Vagina (tissue), 2 donors: ENCODE measurements around the gene AK1.

ENCODE experiments used
- CTCF ChIP-seq, 3 experiments: fragments of 450-650 bp in 2 of 3; fragments of 200-600 bp in 1 of 3; sonication (generic) in 1 of 3; IDR thresholded peaks; one replicate each; pipeline ENCODE4 v1.5.1; 2017 to 2019; ENCODE audit warnings: antibody characterized with exemption in 3 of 3, mild to moderate bottlenecking in 2 of 3, moderate library complexity in 2 of 3
- POLR2AphosphoS5 ChIP-seq, 2 donors: sonication (generic); formaldehyde crosslinking; IDR thresholded peaks; one replicate each; pipeline ENCODE4 v1.9.0; 2017; ENCODE audit warnings: antibody characterized with exemption in 2 of 2, mild to moderate bottlenecking in 2 of 2, low read depth in 1 of 2; ENCODE audit not compliant: insufficient read depth in 1 of 2

DNA sequence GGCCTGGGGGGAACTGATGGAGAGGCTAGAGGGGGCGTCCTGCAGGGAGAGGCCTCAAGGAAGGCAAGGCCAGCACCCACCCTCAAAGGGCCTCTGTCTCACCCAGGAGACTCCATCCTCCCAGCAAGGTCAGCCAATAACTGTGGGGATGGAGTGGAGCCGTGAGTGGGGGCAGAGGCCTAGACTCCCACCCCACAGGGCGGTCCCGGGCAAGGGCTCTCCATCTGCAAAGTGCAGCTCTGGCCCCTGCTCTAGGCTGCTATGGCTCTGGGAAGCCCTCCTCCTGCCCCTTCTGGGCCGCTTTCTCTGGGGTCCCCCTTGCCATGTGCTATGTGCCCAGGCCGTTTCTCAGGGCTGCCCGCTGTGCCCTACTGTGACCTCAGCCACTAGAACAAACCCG is 60.7 kb downstream of the AK1 start:
- TF ChIP-seq CTCF (IDR thresholded peaks at IDR 0.05): no peak
- TF ChIP-seq POLR2AphosphoS5 (IDR thresholded peaks at IDR 0.05; ENCODE audit: insufficient read depth in 1 of 2, low read depth in 1 of 2): no peak
